Cortex of kidney (tissue), 1 donor: ENCODE data around the gene PLEKHM2.
"Not testable (repeated sequence)": the region's sequence is repeated elsewhere in the genome, so short reads cannot be mapped to it uniquely, and the experiment has no call there.

Experiments
- DNase-seq: peaks from one replicate; lab custom pipeline; 2025; lab: John Stamatoyannopoulos, UW

The PLEKHM2 gene

GRCh38 chr1:15684042-15684461, at the start of gene PLEKHM2:
Gene PLEKHM2, plus strand, starts transcription at chr1:15684320. Its CDS starts 239 bp downstream, at chr1:15684559.
- no peak for DNase-seq

GRCh38 chr1:15636436-15636835, 47.7 kb upstream of the PLEKHM2 start:
- no peak for DNase-seq

- no peak for DNase-seq
Measured at GRCh38 chr1:15637826-15638225, 46.3 kb upstream of the PLEKHM2 start.

GRCh38 chr1:15639262-15639661, 44.9 kb upstream of the PLEKHM2 start:
- no peak for DNase-seq

- no peak for DNase-seq
Measured at GRCh38 chr1:15639931-15640330, 44.2 kb upstream of the PLEKHM2 start.

GRCh38 chr1:15640667-15641066, 43.5 kb upstream of the PLEKHM2 start:
- no peak for DNase-seq

GRCh38 chr1:15649937-15650336, 34.2 kb upstream of the PLEKHM2 start:
- no peak for DNase-seq

- no peak for DNase-seq
Measured at GRCh38 chr1:15650433-15650832, 33.7 kb upstream of the PLEKHM2 start.

GRCh38 chr1:15652130-15652529, 32.0 kb upstream of the PLEKHM2 start:
- not testable (repeated sequence) for DNase-seq

GRCh38 chr1:15654091-15654690, 29.9 kb upstream of the PLEKHM2 start:
- DNase-seq: no peak

GRCh38 chr1:15656464-15656863, 27.7 kb upstream of the PLEKHM2 start:
- DNase-seq: no peak

GRCh38 chr1:15657021-15657420, 27.1 kb upstream of the PLEKHM2 start:
- DNase-seq: no peak

GRCh38 chr1:15660151-15660550, 24.0 kb upstream of the PLEKHM2 start:
- DNase-seq: no peak

- no peak for DNase-seq
Measured at GRCh38 chr1:15662477-15662876, 21.6 kb upstream of the PLEKHM2 start.

GRCh38 chr1:15663925-15664324, 20.2 kb upstream of the PLEKHM2 start:
- DNase-seq: no peak

GRCh38 chr1:15667362-15667761, 16.8 kb upstream of the PLEKHM2 start:
- DNase-seq: no peak

GRCh38 chr1:15668089-15668754, 15.9 kb upstream of the PLEKHM2 start:
- DNase-seq: no peak

GRCh38 chr1:15669074-15669473, 15.0 kb upstream of the PLEKHM2 start:
- no peak for DNase-seq

GRCh38 chr1:15669864-15670263, 14.3 kb upstream of the PLEKHM2 start:
- no peak for DNase-seq

- no peak for DNase-seq
Measured at GRCh38 chr1:15671430-15671829, 12.7 kb upstream of the PLEKHM2 start.

GRCh38 chr1:15674386-15675159, 9.5 kb upstream of the PLEKHM2 start:
- no peak for DNase-seq

GRCh38 chr1:15676010-15676409, 8.1 kb upstream of the PLEKHM2 start:
- DNase-seq: no peak
